ENCODE measurements around the gene CADPS2.
A peak's percentile ranks its signal among the peaks of the same experiment; 100 is the strongest.

Gene CADPS2

GRCh38 chr7:122886357-122887081 lies at the start of gene CADPS2:
TSS of gene CADPS2 (minus strand) at chr7:122886460. CDS start at chr7:122886337, 123 bp downstream.
- no peak for TF ChIP-seq CTCF (IDR thresholded peaks at IDR 0.05; ENCODE audit: poor library complexity, severe bottlenecking)
- DNase-seq (ENCODE audit: low spot score) (peak; percentile 82), ATAC-seq (ENCODE audit: low read depth) (peak; percentile 78)
- no peaks in the 10 kb centered on the region for H3K9me3 ChIP-seq (ENCODE audit: severe bottlenecking)
- H3K36me3 ChIP-seq (ENCODE audit: low read depth), result no peaks in the 10 kb centered on the region
- H3K4me3 ChIP-seq (ENCODE audit: severe bottlenecking), result peak within 1 kb of the TSS; percentile 82
- H3K27me3 ChIP-seq (ENCODE audit: insufficient read depth, poor library complexity, severe bottlenecking), result no peaks in the 10 kb centered on the region
- H3K4me1 ChIP-seq (ENCODE audit: insufficient read depth, poor library complexity, severe bottlenecking), result peaks cover 13% of the 10 kb centered on the region
- peak within 1 kb of the TSS; percentile 21 for H3K27ac ChIP-seq (ENCODE audit: poor library complexity, severe bottlenecking)

- DNase-seq (ENCODE audit: low spot score) (no peak), ATAC-seq (ENCODE audit: low read depth) (no peak)
- H3K27ac ChIP-seq (ENCODE audit: poor library complexity, severe bottlenecking), result no peak overlapping the region
- no peaks in the 10 kb centered on the region for H3K4me1 ChIP-seq (ENCODE audit: insufficient read depth, poor library complexity, severe bottlenecking)
- no peaks in the 10 kb centered on the region for H3K9me3 ChIP-seq (ENCODE audit: severe bottlenecking)
- no peaks in the 10 kb centered on the region for H3K27me3 ChIP-seq (ENCODE audit: insufficient read depth, poor library complexity, severe bottlenecking)
- H3K4me3 ChIP-seq (ENCODE audit: severe bottlenecking), result no peak overlapping the region
- no peak for TF ChIP-seq CTCF (IDR thresholded peaks at IDR 0.05; ENCODE audit: poor library complexity, severe bottlenecking)
- no peaks in the 10 kb centered on the region for H3K36me3 ChIP-seq (ENCODE audit: low read depth)
Observed at GRCh38 chr7:122935620-122936019, 49.4 kb upstream of the CADPS2 start.

GRCh38 chr7:122919643-122920181 lies 33.5 kb upstream of the CADPS2 start:
- peak; percentile 52; the same call in 2 of the 3 replicates for ATAC-seq (ENCODE audit: low read depth)
- no peak overlapping the region for H3K4me3 ChIP-seq (ENCODE audit: severe bottlenecking)
- no peaks in the 10 kb centered on the region for H3K36me3 ChIP-seq (ENCODE audit: low read depth)
- TF ChIP-seq CTCF (IDR thresholded peaks at IDR 0.05; ENCODE audit: poor library complexity, severe bottlenecking), result no peak
- H3K9me3 ChIP-seq (ENCODE audit: severe bottlenecking), result no peaks in the 10 kb centered on the region
- H3K27me3 ChIP-seq (ENCODE audit: insufficient read depth, poor library complexity, severe bottlenecking), result no peaks in the 10 kb centered on the region
- DNase-seq (ENCODE audit: low spot score), result no peak
- peaks cover 4% of the 10 kb centered on the region for H3K4me1 ChIP-seq (ENCODE audit: insufficient read depth, poor library complexity, severe bottlenecking)
- H3K27ac ChIP-seq (ENCODE audit: poor library complexity, severe bottlenecking), result no peak overlapping the region

GRCh38 chr7:122914812-122915211 lies 28.6 kb upstream of the CADPS2 start:
- H3K4me1 ChIP-seq (ENCODE audit: insufficient read depth, poor library complexity, severe bottlenecking), result peaks cover 1% of the 10 kb centered on the region
- no peak for TF ChIP-seq CTCF (IDR thresholded peaks at IDR 0.05; ENCODE audit: poor library complexity, severe bottlenecking)
- no peak overlapping the region for H3K27ac ChIP-seq (ENCODE audit: poor library complexity, severe bottlenecking)
- H3K4me3 ChIP-seq (ENCODE audit: severe bottlenecking), result no peak overlapping the region
- ATAC-seq (ENCODE audit: low read depth) (no peak), DNase-seq (ENCODE audit: low spot score) (no peak)
- no peaks in the 10 kb centered on the region for H3K27me3 ChIP-seq (ENCODE audit: insufficient read depth, poor library complexity, severe bottlenecking)
- no peaks in the 10 kb centered on the region for H3K9me3 ChIP-seq (ENCODE audit: severe bottlenecking)
- no peaks in the 10 kb centered on the region for H3K36me3 ChIP-seq (ENCODE audit: low read depth)

- DNase-seq (ENCODE audit: low spot score) (no peak), ATAC-seq (ENCODE audit: low read depth) (no peak)
- no peak for TF ChIP-seq CTCF (IDR thresholded peaks at IDR 0.05; ENCODE audit: poor library complexity, severe bottlenecking)
- H3K4me1 ChIP-seq (ENCODE audit: insufficient read depth, poor library complexity, severe bottlenecking), result no peaks in the 10 kb centered on the region
- H3K4me3 ChIP-seq (ENCODE audit: severe bottlenecking), result no peak overlapping the region
- H3K27me3 ChIP-seq (ENCODE audit: insufficient read depth, poor library complexity, severe bottlenecking), result no peaks in the 10 kb centered on the region
- no peaks in the 10 kb centered on the region for H3K9me3 ChIP-seq (ENCODE audit: severe bottlenecking)
- no peaks in the 10 kb centered on the region for H3K36me3 ChIP-seq (ENCODE audit: low read depth)
- no peak overlapping the region for H3K27ac ChIP-seq (ENCODE audit: poor library complexity, severe bottlenecking)
Observed at GRCh38 chr7:122913608-122914007, 27.3 kb upstream of the CADPS2 start.
